Amniotic epithelial cell (primary cell): ENCODE measurements around the gene GRK5.
"Not testable (repeated sequence)": the region's sequence is repeated elsewhere in the genome, so short reads cannot be mapped to it uniquely, and the experiment has no call there.

Experiments
- DNase-seq: peaks from one replicate; pipeline ENCODE4 v3.0.0-alpha.2; 2010; ENCODE audit warnings: low read depth

The GRK5 gene

DNA sequence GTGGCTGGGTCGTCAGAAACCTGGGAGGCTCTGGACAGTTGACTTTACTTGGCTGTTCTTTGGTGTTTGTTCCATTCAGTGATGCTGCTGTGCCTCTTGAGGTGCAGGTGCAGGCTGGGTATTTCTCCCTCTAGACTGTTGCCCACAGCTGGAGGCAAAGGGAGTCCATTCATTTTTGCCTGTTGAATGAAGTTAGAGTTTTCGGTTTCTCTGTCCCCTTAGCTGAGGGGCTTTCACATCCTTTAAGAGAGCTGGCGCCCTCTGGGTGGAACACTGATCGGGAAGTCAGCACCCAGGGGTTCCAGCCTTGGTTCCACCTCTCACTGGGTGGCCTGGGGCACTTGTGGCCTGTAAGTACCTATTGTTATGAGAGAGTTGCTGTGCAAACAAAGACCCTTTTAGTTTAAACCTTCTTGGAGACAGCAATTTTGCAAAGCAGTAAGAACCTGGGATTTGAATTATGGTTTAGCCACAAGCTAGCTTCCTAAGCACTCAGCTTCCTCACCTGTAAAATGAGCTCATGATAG lies 67.2 kb downstream of the GRK5 start:
- DNase-seq: no peak

DNA sequence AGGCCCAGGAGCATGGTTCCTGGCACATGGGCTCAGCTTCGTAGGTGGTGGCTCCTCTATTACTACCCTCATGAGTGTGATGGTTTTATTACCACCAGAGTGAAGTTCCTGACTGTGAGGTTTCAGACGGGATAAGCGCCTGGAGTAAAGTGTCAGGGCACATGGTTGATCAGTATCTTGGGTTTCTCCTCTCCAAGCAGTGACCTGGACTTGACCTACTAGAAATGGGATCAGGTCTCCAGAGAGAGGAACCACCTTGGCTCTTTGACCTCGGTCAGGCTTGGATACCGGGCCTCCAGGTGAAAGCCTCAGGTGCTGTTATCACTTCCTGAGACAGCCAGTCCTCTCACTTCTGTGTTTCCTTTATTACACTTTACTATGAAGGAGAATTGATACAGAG lies 67.7 kb downstream of the GRK5 start:
- DNase-seq: no peak

DNA sequence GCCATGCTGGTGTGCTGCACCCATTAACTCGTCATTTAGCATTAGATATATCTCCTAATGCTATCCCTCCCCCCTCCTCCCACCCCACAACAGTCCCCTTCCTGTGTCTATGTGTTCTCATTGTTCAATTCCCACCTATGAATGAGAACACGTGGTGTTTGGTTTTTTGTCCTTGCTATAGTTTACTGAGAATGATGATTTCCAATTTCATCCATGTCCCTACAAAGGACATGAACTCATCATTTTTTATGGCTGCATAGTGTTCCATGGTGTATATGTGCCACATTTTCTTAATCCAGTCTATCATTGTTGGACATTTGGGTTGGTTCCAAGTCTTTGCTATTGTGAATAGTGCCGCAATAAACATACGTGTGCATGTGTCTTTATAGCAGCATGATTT lies 68.8 kb downstream of the GRK5 start:
- not testable (repeated sequence) for DNase-seq

DNA sequence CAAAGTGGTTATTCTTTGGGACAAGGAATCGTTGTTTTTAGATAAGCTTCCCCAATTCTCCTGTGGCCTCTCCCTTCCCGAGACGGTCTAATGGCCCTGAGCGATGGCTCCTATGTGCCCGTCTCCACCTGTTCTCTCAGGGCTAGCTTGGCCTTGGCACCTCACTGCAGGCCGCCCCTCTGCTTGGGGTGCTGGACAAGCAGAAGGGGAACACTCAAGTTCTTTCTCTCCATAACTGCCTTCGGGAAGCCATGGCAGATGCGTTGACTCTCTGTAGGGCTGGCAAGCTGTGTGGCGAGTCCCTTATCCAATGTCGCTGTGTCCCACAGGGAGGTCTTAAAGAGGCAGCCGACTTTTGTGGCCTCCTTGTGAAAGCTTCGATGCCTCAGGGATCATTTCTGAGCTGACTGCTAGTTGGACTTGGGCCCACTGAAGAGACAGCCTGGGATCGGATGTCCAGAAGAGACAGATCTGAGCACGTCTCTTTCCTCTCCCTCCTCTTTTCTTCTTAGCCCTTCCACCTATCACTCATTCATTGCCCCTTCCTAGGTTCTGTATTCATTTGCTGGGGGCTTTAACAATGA lies 70.8 kb downstream of the GRK5 start:
- no peak for DNase-seq

DNA sequence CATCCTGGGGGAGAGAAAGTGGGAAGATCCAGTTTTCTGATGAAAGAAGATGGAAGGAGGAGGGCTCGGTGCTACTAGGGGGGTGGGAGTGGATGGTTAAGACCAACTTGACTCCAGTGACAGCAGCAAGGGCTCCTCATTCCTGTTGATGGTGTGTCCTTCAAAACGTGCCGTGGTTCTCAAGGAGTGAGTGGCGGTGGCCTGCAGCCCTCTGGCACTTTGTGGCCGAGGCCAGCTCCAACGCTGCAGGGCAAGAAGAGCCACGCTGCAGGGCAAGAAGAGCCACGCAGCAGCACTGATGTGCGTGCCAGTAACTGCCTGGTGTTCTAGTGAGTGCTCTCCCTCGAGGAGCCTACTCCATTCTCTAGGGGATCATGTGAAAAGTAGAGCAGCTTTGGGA lies 72.1 kb downstream of the GRK5 start:
- DNase-seq: no peak

DNA sequence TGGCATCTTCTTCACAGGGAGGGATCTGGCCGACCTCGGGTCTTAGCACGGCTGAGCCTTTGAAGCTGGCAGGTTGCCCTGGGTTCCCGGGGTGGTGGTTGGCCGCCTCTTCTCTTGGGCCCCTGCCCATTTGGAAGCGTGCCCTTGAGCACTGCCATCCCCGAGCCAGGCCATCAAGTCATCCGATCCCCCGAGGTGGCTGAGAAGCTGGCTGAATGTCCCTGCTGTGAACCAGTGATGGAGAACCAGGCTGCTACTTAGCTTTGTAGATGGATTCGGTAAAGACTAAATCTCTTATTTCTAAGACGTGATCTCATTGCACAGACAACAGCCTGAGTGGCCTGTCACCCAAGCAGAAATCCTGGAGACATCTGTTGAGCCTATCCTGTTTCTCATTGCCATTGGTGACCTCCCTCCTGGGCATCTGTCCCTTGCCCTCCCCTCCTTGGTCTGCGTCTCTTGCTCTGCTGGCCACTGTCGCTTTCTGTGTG lies 74.3 kb downstream of the GRK5 start:
- no peak for DNase-seq

DNA sequence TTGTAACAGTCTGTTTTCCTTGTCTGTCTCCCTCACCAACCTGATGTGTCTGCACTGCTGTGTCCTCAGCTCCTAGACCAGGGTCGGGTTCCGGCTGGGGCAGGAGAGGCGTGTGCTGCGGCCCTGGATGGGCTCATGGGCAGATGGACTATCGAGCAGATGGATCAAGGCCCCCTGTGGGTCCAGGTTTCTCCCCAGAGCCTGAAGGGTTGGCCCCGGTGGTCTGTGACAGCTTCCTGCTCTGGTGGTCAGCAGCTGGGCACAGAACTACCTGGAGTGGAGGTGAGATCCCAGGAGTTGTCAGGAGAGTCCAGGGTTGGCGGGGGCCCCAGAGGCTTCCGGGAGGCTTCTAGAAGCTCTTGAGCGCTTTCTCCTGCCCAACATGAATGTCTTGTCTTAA lies 75.1 kb downstream of the GRK5 start:
- DNase-seq: no peak

DNA sequence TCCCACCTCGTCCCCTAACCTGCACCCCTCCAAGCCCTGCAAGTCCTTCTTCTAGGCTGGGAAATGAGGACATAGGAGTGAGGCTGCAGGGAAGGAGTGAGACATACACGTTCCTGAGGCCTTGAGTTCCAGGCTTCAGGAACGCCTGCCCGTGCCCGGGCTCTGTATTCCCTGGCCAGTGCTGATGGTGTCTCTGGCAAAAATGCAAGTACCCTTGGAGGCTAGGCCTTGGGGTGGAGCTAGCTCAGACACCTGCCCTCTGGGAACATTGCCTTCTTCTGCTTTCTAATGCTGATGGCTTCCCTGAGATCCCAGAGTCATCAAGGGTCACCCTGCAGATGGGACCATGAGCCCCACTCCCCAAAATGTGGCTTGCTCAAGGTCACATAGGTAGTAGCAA lies 76.0 kb downstream of the GRK5 start:
- DNase-seq: no peak

DNA sequence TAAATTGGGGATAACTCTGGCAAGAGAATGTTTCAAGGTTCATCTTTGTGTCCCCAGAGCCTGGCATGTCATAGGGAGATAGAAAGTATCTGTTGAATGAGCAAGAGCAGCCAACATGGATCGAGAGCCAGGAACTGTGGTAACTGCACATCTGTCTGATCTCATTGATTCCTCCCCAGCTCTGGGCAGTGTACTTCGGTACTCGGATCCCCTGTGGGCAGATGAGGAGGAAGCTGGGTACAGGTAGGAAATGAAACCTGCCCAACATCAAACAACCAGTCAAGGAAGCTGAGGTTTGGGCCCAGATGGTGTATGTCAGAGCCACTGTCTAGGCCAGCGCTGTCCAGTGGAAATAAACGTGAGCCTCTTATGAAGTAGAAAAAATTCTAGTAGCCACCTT lies 76.4 kb downstream of the GRK5 start:
- no peak for DNase-seq

DNA sequence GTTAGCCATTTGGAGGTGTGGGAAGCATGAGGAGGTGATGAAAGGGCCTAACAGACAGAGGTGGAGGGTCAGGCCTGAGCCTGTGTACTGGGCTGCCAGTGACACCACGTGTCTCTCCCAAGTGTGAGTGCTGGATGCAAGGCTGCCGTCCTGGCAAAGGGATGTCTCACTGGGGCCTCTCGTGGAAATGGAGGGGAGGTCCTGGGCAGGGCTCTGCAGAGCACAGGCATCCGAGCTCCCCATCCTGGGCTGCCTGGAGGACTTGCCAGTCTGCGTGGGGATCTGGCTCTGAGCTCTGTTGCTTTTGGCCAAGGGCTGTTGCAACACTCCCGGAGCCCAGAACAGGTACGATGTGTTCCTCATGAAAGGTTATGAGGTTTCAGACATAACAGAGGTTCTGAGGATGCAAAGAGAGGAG lies 77.3 kb downstream of the GRK5 start:
- no peak for DNase-seq

DNA sequence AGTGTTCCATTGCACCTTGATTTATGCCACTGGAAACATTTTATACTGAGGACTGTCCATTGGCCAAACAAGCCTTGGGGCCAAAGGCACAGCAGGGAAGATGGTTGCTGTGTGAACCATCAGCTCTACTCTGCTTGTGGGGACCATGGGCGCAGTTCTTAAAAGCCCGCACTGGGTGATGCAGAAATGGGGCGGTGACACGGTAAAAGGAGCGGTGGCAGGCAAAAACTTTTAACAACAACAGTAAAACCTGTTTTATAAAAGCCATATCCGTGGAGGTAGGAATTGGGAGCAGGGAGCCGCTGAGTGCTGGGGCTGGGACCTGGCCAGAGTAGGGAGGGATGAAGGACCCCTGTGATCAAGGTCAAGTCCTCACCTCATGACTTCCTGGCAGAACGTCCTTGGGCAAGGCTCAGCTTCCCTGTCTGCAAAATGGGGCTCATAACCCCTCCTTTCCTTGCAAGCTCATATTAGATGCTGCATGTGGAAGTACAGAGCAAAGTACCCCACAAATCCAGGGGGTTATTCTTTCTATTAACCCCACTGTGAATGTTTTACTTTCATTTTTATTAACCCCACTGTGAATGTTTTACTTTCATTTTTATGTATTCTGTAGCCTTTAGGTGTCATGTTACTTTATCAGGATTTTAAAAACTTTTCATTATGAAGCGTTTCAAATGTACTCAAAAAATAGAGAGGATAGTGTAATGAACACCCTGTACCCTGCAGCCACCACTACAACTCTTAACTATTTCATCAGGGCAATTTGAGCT lies 78.3 kb downstream of the GRK5 start:
- no peak for DNase-seq

DNA sequence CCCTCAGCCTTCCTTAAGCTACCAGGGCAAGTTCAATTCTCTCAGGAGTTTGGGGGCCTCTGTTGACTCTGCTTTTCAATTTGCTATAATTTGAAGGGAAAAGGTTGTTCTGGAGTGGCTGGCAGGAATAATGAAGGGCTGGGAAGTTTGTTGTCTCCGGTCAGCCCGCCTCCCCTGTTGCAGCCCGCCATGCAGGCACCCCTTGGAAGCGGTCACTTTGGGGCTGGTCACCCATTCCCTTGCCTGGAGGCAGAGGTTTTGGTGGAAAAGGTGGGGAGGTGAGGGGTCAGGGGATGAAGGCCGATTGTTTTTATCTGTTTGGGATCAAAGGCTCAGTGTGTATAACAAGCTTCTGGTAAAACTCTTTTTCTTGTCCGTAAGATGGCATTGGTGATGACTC lies 79.1 kb downstream of the GRK5 start:
- DNase-seq: no peak

DNA sequence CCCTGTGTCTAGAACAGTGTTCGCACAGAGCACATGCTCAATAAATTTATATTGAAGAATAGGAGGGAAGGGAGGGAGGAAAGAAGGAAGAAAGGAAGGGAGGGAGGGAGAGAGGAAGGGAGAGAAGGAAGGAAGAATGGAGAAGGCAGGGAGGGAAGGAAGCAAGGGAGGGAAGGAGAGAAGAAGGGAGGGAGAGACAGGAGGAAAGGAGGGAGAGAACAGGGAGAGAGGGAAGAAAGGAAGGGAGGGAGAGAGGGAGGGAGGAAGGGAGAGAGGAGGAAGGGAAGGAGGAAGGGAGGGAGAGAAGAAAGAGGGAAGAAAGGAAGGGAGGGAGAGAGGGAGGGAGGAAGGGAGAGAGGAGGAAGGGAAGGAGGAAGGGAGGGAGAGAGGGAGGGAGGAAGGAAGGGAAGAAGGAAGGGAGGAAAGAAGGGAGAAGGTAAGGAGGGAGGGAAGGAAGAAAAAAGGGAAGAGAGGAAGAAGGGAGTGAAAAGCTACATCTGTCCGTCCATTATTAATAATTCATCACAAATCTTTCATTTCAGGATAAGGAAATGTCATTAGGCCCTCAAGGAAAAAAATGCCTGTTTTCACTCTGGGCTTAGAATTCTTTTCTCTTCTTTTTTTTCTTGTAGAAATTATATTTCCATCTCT lies 79.7 kb downstream of the GRK5 start:
- no peak for DNase-seq

DNA sequence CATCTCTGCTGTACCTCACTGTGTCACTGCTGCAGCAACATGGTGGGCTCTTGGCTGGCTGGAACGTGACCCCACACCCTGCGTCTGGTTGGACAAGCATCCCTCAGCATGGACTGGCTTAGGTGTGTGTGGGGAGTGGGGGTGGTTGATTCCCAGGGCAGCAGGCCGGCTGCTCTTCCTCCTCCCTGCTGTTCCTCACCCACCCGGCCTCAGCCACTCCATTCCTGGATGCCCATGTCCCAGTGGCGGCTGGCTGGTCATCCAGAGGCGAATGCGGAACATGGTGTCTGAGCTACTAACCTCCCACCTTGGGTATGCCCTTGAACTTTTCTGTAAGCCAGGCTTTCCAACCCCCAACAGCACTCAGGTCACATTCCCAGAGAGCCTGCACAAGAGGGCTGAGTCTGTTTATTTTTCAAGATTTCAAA lies 81.2 kb downstream of the GRK5 start:
- no peak for DNase-seq

DNA sequence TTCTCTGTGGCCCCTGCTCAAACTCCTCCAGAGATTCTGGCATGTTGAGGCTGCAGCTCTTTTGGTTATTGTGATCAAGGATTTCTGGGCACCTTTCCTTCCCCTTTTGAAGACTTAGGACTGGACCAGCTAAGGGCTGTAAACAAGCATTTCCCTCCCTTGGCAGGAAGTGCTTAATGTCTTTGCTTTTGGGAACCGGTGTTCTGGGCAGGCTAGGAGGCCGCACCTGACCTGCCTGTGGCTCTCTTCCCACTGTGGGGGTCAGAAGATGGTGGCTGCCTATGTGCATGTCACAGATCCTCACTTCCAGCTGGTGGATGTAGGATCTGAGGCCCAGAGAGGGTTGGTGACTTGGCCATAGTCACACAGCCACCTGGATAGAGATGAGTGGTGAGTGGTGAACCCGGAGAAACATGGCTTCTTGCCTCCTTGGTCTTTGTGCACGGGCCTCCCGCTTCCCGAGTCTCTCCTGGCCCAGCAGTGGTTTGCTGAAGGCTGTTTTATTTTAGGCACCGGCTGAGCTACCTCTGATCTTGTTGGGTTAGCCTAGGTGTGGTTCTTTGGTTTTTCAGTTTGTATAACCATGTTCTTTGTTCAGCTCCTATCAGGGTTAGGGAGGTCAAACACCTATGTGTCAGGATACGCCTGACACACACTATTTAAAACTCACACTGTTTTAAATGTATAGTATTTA lies 82.0 kb downstream of the GRK5 start:
- DNase-seq: no peak

DNA sequence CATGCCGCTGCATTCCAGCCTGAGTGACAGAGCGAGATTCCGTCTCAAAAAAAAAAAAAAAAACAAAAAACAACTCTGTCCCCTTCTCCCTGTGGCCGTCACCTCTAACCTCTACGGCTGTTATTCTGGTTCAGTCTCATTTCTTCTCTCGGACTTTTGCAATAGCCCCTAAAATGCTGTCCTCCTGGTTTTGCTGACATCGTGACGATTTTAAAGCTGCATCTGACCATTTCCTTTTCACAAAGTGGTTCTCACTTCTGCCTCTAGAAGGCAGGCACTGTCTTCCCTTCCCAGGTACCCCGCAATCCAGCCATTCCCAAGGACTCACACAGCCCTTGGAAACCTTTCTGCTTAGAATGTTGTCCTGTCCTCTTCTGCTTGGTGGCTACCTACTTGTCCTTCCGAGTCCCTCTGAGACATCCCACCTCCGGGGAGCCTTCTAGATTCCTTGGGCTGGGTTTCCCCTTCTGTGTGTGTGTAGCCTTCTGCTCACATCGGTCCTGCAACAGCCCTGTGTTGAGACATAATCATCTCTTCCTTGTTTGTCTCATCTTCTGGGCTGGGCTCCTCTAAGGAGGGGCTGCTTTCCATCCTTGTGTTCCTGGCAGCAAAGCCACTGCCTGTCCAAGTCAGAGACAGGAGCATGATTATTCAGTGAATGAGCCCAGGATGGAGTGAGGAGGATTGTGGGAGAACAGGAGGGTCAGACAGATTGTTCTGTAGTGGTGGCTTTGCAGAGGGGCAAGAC lies 83.1 kb downstream of the GRK5 start:
- DNase-seq: no peak

DNA sequence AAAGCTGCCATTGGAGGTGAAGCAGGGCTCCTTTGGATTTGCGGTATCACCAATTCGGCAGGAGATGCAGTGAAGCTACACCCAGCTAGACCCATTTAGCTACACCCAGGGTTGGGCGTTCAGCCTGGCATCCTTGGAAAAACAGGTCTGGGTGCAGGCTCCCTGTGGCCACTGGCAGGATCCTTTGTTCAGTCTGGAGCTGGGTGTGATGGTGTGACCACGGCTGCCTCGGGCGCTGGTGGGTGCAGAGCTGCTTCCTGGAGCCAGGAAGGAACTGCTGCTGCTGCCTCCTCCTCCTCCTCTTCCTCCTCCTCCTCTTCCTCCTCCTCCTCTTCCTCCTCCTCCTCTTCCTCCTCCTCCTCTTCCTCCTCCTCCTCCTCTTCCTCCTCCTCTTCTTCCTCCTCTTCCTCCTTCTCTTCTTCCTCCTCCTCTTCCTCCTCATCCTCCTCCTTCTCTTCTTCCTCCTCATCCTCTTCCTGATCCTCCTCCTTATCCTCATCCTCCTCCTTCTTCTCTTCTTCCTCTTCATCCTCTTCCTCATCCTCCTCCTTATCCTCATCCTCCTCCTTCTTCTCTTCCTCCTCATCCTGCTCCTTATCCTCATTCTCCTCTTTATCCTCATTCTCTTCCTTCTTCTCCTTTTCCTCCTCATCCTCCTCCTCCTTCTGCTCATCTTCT lies 84.0 kb downstream of the GRK5 start:
- DNase-seq: no peak

DNA sequence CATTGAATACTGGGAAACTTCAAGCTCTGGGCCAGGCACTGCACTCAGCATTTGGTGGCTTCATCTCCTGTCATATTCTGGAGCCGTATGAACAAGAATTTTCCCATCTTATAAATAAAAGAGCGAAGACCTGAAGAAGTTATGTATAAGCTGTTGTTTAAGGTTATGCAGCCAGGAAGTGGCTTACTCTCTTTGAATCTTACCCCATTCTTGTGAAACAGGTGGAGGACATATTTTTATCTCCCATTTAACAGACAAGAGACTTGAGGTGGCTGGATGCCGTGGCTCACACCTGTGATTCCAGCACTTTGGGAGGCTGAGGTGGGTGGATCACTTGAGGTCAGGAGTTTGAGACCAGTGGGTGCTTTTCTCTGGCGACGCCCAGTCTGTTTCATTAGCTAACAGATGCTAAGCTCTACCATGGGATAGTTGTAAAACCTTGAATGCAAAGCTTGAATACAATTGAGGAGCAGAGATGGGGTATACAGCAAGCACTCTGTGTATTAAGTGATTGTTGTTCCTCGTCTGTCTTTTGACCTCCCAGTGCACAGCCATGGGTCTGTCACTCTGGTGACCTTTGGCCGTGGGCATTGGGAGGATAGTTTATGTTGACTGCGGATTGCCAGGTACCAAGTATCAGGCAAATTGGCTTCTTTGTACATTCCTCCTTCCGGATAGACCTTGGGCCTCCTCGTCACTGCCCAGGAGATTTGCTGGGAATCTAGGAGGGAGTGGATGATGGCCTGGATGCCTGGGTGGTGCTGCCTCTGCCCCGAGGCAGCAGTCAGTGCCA lies 85.8 kb downstream of the GRK5 start:
- DNase-seq: no peak

DNA sequence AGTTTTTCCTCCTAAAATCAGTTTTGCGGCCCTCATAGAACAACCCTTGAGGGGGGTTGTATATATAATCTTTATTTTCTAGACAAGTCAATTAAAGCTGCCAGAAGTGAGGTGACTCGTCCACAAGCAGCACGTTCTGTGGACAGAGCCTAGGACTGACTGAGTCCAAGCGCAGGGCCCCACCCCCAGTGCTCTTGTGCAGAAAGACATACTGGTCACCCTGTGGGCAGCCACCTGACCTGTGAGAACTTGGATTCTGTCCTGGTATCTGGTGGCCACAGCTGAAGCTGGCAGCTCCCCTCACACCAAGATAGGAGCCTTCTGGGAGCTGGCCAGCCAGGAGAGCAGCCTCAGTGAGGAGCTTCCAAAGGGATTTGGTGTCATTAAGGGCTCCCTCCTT lies 89.3 kb downstream of the GRK5 start:
- no peak for DNase-seq

DNA sequence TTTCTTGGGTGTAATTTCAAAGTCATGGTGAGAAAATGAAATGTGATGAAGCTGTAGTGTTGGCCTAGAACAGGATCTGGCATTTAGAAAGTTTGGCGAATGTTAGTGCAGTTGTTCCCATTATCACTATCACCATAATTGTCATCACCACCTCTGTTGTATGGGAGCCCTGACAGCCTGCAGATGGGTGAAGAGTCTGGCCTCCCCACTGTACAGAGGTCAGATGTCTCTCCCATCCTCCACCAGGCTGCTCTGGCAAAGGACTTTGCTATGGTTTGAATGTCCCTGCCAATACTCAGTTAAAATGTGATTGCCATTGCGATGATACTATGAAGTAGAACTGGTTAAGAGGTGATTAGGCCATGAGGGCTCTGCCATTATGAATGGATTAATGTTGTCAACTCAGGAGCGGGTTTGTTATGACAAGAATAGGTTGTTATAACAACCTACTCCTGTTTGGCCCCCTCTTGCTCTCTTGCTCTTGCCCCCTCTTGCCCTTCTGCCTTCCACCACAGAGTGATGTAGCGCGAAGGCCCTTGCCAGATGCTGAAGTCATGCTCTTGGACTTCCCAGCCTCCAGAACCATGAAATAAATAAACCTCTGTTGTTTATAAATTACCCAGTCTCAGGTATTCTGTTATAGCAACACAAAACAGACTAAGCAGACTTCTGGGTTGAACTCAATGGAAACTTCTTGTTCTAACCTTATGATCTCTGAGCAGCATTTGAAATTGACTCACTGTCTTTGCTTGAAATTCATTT lies 90.0 kb downstream of the GRK5 start:
- DNase-seq: no peak
